Renal cortex interstitium (tissue), 11 donors: ENCODE measurements around the gene LCLAT1. TPM values are rescaled to one million over a fixed set of nuclear protein-coding genes. Genes with fewer than 3 reads are reported as not detected.

Source experiments
- DNase-seq, 11 donors: peaks; one replicate each; pipeline ENCODE4 v3.0.0-alpha.2; 2013; ENCODE audit warnings: low read depth in 9 of 11, low spot score in 4 of 11; ENCODE audit errors: extremely low read depth in 1 of 11
- polyA plus RNA-seq, 3 donors: library from polyadenylated mRNA; unstranded; fragments of 120-200 nt; gene quantifications; one replicate each; pipeline ENCODE4 v1.2.1, GENCODE V29; 2013; ENCODE audit not compliant: insufficient read length in 3 of 3

The LCLAT1 gene
- polyA plus RNA-seq, 3 donors = 17.2 to 20.8 (median 20.3) TPM

GRCh38 chr2:30414961-30415360, 32.1 kb upstream of the LCLAT1 start:
- no peak for DNase-seq

- no peak for DNase-seq
These were observed 29.8 kb upstream of the LCLAT1 start for GRCh38 chr2:30417253-30417652.

GRCh38 chr2:30421026-30421603, 25.9 kb upstream of the LCLAT1 start:
- DNase-seq = no peak

GRCh38 chr2:30421604-30422443, 25.2 kb upstream of the LCLAT1 start:
- DNase-seq = peak in 2 of 11 donors; percentile 28 to 51

GRCh38 chr2:30422444-30423040, 24.5 kb upstream of the LCLAT1 start:
- DNase-seq = no peak

GRCh38 chr2:30424231-30424630, 22.8 kb upstream of the LCLAT1 start:
- DNase-seq = no peak

GRCh38 chr2:30425326-30425725, 21.7 kb upstream of the LCLAT1 start:
- DNase-seq = no peak

GRCh38 chr2:30427606-30428347, 19.3 kb upstream of the LCLAT1 start:
- no peak for DNase-seq

- DNase-seq = no peak
These were observed 18.7 kb upstream of the LCLAT1 start for GRCh38 chr2:30428348-30428662.

GRCh38 chr2:30428827-30429461, 18.1 kb upstream of the LCLAT1 start:
- DNase-seq = no peak

GRCh38 chr2:30433541-30434299, 13.3 kb upstream of the LCLAT1 start:
- DNase-seq = no peak

- no peak for DNase-seq
These were observed 12.3 kb upstream of the LCLAT1 start for GRCh38 chr2:30434708-30435107.

GRCh38 chr2:30436859-30437435, 10.1 kb upstream of the LCLAT1 start:
- DNase-seq = no peak

- no peak for DNase-seq
These were observed 9.1 kb upstream of the LCLAT1 start for GRCh38 chr2:30437809-30438548.

GRCh38 chr2:30439296-30439695, 7.8 kb upstream of the LCLAT1 start:
- no peak for DNase-seq

GRCh38 chr2:30439879-30440278, 7.2 kb upstream of the LCLAT1 start:
- DNase-seq = no peak

GRCh38 chr2:30441023-30441422, 6.0 kb upstream of the LCLAT1 start:
- DNase-seq = no peak

GRCh38 chr2:30443081-30443480, 4.0 kb upstream of the LCLAT1 start:
- DNase-seq = no peak
